ENCODE measurements around the gene MORC1. TPM values are rescaled to one million over a fixed set of nuclear protein-coding genes. Genes with fewer than 3 reads are reported as not detected.
A peak's percentile ranks its signal among the peaks of the same experiment; 100 is the strongest.

Gene MORC1
- total RNA-seq, 1 donor = not detected

DNA sequence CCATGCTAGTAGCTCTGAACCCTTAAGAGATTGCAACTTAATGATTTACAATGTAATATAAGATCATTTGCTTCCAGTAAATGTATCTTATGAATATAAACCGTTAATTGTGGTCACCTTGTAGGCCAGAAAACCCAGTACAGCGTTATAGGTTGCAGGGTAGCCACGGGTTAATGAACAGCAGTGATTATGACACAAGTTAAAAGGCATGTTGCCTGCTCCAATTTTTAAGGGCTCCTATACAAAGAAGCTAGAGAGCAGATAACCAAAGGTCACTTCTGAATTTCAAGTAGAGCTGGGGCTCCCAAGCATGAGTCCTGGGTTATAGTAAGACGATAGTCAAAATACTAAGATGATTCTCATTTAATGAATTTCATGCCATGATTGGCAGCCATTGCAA, 177.8 kb downstream of the MORC1 start:
- DNase-seq (ENCODE audit: low read depth) = no peak
- TF ChIP-seq, protein P1, sequence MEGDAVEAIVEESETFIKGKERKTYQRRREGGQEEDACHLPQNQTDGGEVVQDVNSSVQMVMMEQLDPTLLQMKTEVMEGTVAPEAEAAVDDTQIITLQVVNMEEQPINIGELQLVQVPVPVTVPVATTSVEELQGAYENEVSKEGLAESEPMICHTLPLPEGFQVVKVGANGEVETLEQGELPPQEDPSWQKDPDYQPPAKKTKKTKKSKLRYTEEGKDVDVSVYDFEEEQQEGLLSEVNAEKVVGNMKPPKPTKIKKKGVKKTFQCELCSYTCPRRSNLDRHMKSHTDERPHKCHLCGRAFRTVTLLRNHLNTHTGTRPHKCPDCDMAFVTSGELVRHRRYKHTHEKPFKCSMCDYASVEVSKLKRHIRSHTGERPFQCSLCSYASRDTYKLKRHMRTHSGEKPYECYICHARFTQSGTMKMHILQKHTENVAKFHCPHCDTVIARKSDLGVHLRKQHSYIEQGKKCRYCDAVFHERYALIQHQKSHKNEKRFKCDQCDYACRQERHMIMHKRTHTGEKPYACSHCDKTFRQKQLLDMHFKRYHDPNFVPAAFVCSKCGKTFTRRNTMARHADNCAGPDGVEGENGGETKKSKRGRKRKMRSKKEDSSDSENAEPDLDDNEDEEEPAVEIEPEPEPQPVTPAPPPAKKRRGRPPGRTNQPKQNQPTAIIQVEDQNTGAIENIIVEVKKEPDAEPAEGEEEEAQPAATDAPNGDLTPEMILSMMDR (IDR thresholded peaks at IDR 0.05; ENCODE audit: insufficient read depth, low read depth, low read length) = no peak
- no peak overlapping the region for H3K4me3 ChIP-seq (ENCODE audit: low read depth, low read length)

DNA sequence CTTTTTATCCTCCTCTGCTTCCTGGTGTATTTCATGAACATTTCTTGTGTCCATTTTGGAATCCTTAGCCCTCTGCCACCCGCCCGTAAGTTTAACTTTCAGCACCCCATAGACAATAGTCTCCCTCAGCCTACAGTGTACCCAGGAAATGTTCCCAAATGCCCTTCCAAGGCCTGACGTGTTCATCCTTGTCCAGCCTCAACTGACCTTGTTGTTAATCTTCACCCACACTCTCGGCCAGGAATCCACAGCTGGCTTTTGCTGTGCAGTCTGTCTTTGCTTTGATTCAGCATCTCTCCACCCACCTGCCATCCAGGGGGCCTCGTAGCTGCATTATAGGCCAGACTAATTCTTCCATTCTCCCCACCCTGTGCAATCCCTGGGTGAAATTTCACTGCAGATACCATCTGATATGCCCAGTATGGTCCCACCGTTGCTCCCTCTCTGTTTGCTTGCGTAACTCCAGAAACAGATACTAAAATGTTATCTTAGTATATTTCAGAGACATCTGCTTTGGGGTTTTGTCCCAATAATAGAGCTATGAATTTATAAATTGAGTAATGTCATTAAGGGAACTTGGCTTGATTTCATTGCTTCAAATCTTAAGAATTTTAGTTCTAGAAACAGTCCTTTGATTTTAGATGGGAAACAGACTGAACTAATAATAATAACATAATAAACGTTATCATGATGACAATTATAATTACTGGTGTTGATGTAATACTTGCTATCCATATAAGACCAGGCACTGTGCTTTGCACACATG, 180.8 kb downstream of the MORC1 start:
- no peak overlapping the region for H3K4me3 ChIP-seq (ENCODE audit: low read depth, low read length)
- no peak for DNase-seq (ENCODE audit: low read depth)
- TF ChIP-seq, protein P1 (IDR thresholded peaks at IDR 0.05; ENCODE audit: insufficient read depth, low read depth, low read length) = no peak

DNA sequence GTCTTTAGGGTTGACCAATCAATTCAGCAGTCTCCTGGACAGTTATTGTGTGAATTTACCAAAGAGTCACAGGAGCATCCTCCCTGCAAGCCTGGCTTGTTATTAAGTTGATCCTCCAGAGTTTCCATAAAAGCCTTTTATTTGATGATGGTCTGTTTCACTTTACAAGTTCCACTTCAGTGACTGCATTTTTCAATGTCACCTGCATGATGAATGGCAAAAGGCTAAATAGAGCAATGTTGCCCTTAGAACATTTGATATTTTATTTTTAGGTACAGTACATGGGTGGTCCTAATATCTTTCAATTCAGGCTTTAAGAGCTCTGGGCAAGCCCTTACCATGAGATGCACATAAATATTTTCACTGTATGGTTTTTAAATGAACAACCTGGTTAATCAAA, 186.9 kb downstream of the MORC1 start:
- no peak overlapping the region for H3K4me3 ChIP-seq (ENCODE audit: low read depth, low read length)
- DNase-seq (ENCODE audit: low read depth) = no peak
- TF ChIP-seq, protein P1 (IDR thresholded peaks at IDR 0.05; ENCODE audit: insufficient read depth, low read depth, low read length) = no peak

DNA sequence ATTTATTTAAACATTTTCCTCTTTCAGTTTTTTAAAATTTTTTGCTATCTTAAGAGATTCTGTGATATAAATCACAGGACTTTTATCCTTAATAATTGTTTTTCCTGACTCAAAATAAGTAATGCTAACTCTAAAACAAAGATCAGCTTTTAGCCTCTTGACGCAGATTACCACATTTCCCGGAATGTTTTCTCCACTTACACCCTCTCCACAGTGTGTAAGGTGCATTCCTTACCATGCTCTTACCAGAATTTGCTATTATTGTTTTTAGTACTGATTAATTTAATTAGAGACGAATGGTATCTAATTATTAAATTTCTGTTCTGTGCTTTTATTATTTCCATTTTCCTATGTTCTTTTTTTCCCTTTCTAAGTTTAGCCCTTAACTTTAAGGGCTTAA, 199.1 kb downstream of the MORC1 start:
- DNase-seq (ENCODE audit: low read depth) = no peak
- TF ChIP-seq, protein P1 (IDR thresholded peaks at IDR 0.05; ENCODE audit: insufficient read depth, low read depth, low read length) = no peak
- no peak overlapping the region for H3K4me3 ChIP-seq (ENCODE audit: low read depth, low read length)

DNA sequence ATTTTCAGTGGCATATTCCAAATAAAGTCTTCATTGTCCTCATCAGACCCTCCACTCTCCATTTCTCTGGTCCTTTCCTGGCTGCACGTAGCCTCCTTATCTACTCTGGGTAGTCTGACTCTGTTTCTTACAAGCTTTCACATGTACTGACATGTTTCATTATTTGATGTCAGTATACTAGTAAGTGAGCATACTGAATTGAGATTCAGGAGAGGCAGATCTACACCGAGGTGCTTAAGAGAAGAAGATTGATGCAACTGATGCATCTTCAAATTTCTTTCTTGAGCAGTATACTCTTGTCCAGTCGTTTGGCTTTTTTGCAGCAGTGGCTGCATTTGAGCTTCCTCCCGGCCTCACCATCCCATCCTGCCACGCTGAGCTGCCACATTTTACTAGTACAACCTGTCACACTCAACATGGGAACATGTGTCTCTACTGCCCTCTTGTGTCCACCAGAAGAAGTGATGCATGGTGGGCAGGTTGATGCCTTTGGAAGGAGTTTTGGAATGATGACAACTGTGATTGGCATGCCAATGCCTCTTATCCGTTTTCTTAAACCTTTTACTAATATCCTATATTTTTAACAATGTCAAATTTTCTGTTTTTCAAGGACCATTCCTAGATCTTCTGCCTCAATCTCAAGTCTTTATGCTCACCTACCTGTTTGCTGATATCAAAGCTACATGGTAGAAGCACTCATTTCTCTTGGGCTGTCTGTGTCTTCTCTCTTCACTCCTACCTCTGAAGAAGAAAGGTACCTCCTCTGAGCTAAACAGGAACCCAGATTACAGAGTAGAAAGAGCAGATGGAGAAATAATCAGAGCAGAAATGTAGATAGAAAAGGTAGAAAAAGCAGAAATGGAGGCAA, 202.9 kb downstream of the MORC1 start:
- no peak overlapping the region for H3K4me3 ChIP-seq (ENCODE audit: low read depth, low read length)
- TF ChIP-seq, protein P1 (IDR thresholded peaks at IDR 0.05; ENCODE audit: insufficient read depth, low read depth, low read length) = peak; percentile 81
- DNase-seq (ENCODE audit: low read depth) = peak; percentile 40

DNA sequence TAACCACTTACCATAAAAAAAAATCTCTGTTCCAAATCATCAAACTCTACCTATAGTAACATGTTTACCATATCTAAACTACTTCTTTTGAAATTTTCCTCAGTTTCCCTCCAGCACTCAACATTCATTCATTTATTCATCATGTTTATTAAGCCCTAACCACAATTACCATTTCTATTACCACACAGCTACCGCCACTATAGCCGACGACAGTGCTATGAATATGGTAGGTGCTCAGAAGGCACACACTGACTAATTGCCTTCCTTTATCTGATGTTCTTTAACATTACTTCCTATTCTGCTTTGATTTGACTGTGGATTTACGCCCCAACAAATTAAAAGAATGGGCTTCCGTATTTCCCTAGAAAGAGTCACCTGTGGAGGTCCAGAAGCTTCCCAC, 208.1 kb downstream of the MORC1 start:
- DNase-seq (ENCODE audit: low read depth) = no peak
- no peak overlapping the region for H3K4me3 ChIP-seq (ENCODE audit: low read depth, low read length)
- TF ChIP-seq, protein P1 (IDR thresholded peaks at IDR 0.05; ENCODE audit: insufficient read depth, low read depth, low read length) = no peak

Small RNAs within 50 kb of the gene (small RNA-seq; reads per million reads assigned to genes)
- gene RF00012 = 0.28 reads per million

Other genes with a start within 250 kb of the MORC1 start
- gene GUCA1C, start 164.3 kb downstream of the MORC1 start, total RNA-seq = not detected in 2 replicates
- not detected in 2 replicates for gene C3orf85, start 18.6 kb upstream of the MORC1 start, total RNA-seq
- gene DPPA2, start 198.4 kb upstream of the MORC1 start, total RNA-seq = not detected in 2 replicates
- not detected in 2 replicates for gene DPPA4, start 219.4 kb upstream of the MORC1 start, total RNA-seq